Uterus (tissue), 2 donors: ENCODE data around the gene HSPBAP1.

ENCODE experiments used
- CTCF ChIP-seq, 4 experiments: fragments of 200-600 bp in 2 of 4; fragments of 450-650 bp in 2 of 4; sonication (generic) in 2 of 4; IDR thresholded peaks; one replicate each; pipeline ENCODE4 v1.5.1; 2016 to 2019; ENCODE audit warnings: antibody characterized with exemption in 4 of 4, mild to moderate bottlenecking in 2 of 4, moderate library complexity in 1 of 4
- POLR2A ChIP-seq, 2 donors: fragments of 450-650 bp; IDR thresholded peaks; one replicate each; pipeline ENCODE4 v1.6.1; 2016; ENCODE audit warnings: antibody characterized with exemption in 2 of 2, mild to moderate bottlenecking in 1 of 2, moderate library complexity in 1 of 2

GRCh38 chr3:122743581-122744120 is 50.0 kb downstream of the HSPBAP1 start:
- TF ChIP-seq POLR2A (IDR thresholded peaks at IDR 0.05) = no peak
- no peak for TF ChIP-seq CTCF (IDR thresholded peaks at IDR 0.05)
